Measurements from ENCODE around the gene CDKAL1. TPM values are rescaled to one million over a fixed set of nuclear protein-coding genes. Genes with fewer than 3 reads are reported as not detected.
"Not testable (repeated sequence)": the region's sequence is repeated elsewhere in the genome, so short reads cannot be mapped to it uniquely, and the experiment has no call there.

Gene CDKAL1
- total RNA-seq, 1 donor from 2014 or later, result 11.3 TPM

- Histone ChIP-seq H3K9me3 (no peaks in the 10 kb centered on the region), H3K4me3 (no peak overlapping the region), H3K27ac (no peak overlapping the region), H3K4me1 (no peaks in the 10 kb centered on the region), H3K27me3 (no peaks in the 10 kb centered on the region), H3K36me3 (peaks cover 0 to 6% of the 10 kb centered on the region in 2 donors)
- DNase-seq (ENCODE audit: extremely low spot score in 2 of 2), result no peak
- intact Hi-C loops (cut with DNase I), result no loop called here
- no peak for TF ChIP-seq POLR2A (IDR thresholded peaks at IDR 0.05)
- TF ChIP-seq CTCF (IDR thresholded peaks at IDR 0.05), result no peak
- no peak for TF ChIP-seq POLR2AphosphoS5 (IDR thresholded peaks at IDR 0.05; ENCODE audit: insufficient read depth in 1 of 2, low read depth in 1 of 2)
Observed at GRCh38 chr6:20492099-20492498, 42.2 kb upstream of the CDKAL1 start.

GRCh38 chr6:20497216-20498040 is 36.8 kb upstream of the CDKAL1 start:
- no peak for TF ChIP-seq POLR2AphosphoS5 (IDR thresholded peaks at IDR 0.05; ENCODE audit: insufficient read depth in 1 of 2, low read depth in 1 of 2)
- TF ChIP-seq CTCF (IDR thresholded peaks at IDR 0.05), result no peak
- TF ChIP-seq POLR2A (IDR thresholded peaks at IDR 0.05), result no peak
- Histone ChIP-seq H3K36me3 (no peaks in the 10 kb centered on the region), H3K4me1 (no peaks in the 10 kb centered on the region)

GRCh38 chr6:20498041-20498385 is 36.2 kb upstream of the CDKAL1 start:
- H3K27ac ChIP-seq, result no peak overlapping the region
- no peaks in the 10 kb centered on the region for H3K9me3 ChIP-seq
- H3K4me3 ChIP-seq, result no peak overlapping the region
- intact Hi-C loops (cut with DNase I), result no loop called here
- TF ChIP-seq POLR2A (IDR thresholded peaks at IDR 0.05), result no peak
- no peak for TF ChIP-seq CTCF (IDR thresholded peaks at IDR 0.05)
- no peak for TF ChIP-seq POLR2AphosphoS5 (IDR thresholded peaks at IDR 0.05; ENCODE audit: insufficient read depth in 1 of 2, low read depth in 1 of 2)
- no peaks in the 10 kb centered on the region for H3K27me3 ChIP-seq
- no peaks in the 10 kb centered on the region for H3K36me3 ChIP-seq
- no peaks in the 10 kb centered on the region for H3K4me1 ChIP-seq
- DNase-seq (ENCODE audit: extremely low spot score in 2 of 2), result no peak

More at GRCh38 chr6:20497216-20498040, 36.8 kb upstream of the CDKAL1 start:
- Histone ChIP-seq H3K9me3 (no peaks in the 10 kb centered on the region), H3K4me3 (no peak overlapping the region), H3K27me3 (no peaks in the 10 kb centered on the region), H3K27ac (no peak overlapping the region)
- intact Hi-C loops (cut with DNase I), result no loop called here
- no peak for DNase-seq (ENCODE audit: extremely low spot score in 2 of 2)

- no peaks in the 10 kb centered on the region for H3K9me3 ChIP-seq
- H3K4me1 ChIP-seq, result no peaks in the 10 kb centered on the region
- no peak overlapping the region for H3K27ac ChIP-seq
- no peak for TF ChIP-seq POLR2AphosphoS5 (IDR thresholded peaks at IDR 0.05; ENCODE audit: insufficient read depth in 1 of 2, low read depth in 1 of 2)
- no peak for TF ChIP-seq CTCF (IDR thresholded peaks at IDR 0.05)
- no peak for TF ChIP-seq POLR2A (IDR thresholded peaks at IDR 0.05)
- H3K36me3 ChIP-seq, result no peaks in the 10 kb centered on the region
- H3K4me3 ChIP-seq, result no peak overlapping the region
- intact Hi-C loops (cut with DNase I), result no loop called here
- H3K27me3 ChIP-seq, result no peaks in the 10 kb centered on the region
- no peak for DNase-seq (ENCODE audit: extremely low spot score in 2 of 2)
Observed at GRCh38 chr6:20509212-20509611, 25.0 kb upstream of the CDKAL1 start.

GRCh38 chr6:20511852-20512251 is 22.4 kb upstream of the CDKAL1 start:
- H3K27me3 ChIP-seq, result no peaks in the 10 kb centered on the region
- intact Hi-C loops (cut with DNase I), result no loop called here
- H3K36me3 ChIP-seq, result no peaks in the 10 kb centered on the region
- H3K4me3 ChIP-seq, result no peak overlapping the region
- H3K27ac ChIP-seq, result no peak overlapping the region
- no peaks in the 10 kb centered on the region for H3K4me1 ChIP-seq
- no peak for DNase-seq (ENCODE audit: extremely low spot score in 2 of 2)
- no peak for TF ChIP-seq CTCF (IDR thresholded peaks at IDR 0.05)
- no peak for TF ChIP-seq POLR2AphosphoS5 (IDR thresholded peaks at IDR 0.05; ENCODE audit: insufficient read depth in 1 of 2, low read depth in 1 of 2)
- TF ChIP-seq POLR2A (IDR thresholded peaks at IDR 0.05), result no peak
- no peaks in the 10 kb centered on the region for H3K9me3 ChIP-seq

GRCh38 chr6:20525208-20525607 is 9.0 kb upstream of the CDKAL1 start:
- H3K9me3 ChIP-seq; H3K4me3 ChIP-seq; H3K36me3 ChIP-seq; H3K27me3 ChIP-seq; H3K4me1 ChIP-seq; DNase-seq (ENCODE audit: extremely low spot score in 2 of 2); H3K27ac ChIP-seq: not testable (repeated sequence)
- intact Hi-C loops (cut with DNase I), result loop anchor here (5.0 kb wide), 1 partner anchor 238 kb away; no protein-coding TSS in a partner anchor

All from vagina (tissue), 2 donors.